ENCODE measurements around the gene ISLR. TPM values are rescaled to one million over a fixed set of nuclear protein-coding genes. Genes with fewer than 3 reads are reported as not detected.

ISLR gene
- total and polyA plus RNA-seq, 2 of the 8 experiments (the other 6 are each of a cell fraction or from before 2014, with no cell fraction given), result 0.29 to 0.35 TPM

- Histone ChIP-seq H2BK20ac (ENCODE audit: low read length) (no peak overlapping the region), H4K20me1 (replicated peaks in 1 of 2; ENCODE audit: control insufficient read depth in 1 of 2, insufficient read depth in 2 of 2, low read length in 2 of 2) (no peaks in the 10 kb centered on the region), H3K4me1 (replicated peaks in 1 of 4; ENCODE audit: control insufficient read depth in 3 of 4, insufficient read depth in 4 of 4, low read length in 3 of 4) (no peaks in the 10 kb centered on the region; a peak in 2 of 7 replicates), H3K4me2 (ENCODE audit: insufficient read depth in 1 of 2, low read depth in 2 of 2, low read length in 2 of 2) (no peak overlapping the region), H3K4ac (replicated peaks; ENCODE audit: insufficient read length, low read depth, low read length) (no peak overlapping the region), H2BK15ac (ENCODE audit: low read length) (no peak overlapping the region), H4K5ac (ENCODE audit: insufficient read length, low read depth, low read length) (no peak overlapping the region), H3K36me3 (ENCODE audit: control insufficient read depth in 2 of 4, insufficient read depth in 4 of 4, low read length in 3 of 4) (no peaks in the 10 kb centered on the region), H3K23me2 (ENCODE audit: low read depth, low read length) (0 out of 2 replicates have a peak, but pooled peaks cover 2% of the 10 kb centered on the region), H2BK120ac (replicated peaks; ENCODE audit: low read depth, low read length) (no peak overlapping the region), H4K91ac (replicated peaks; ENCODE audit: insufficient read length, low read length) (no peak overlapping the region), H4K8ac (ENCODE audit: extremely low read depth, insufficient read depth, low read length) (no peak overlapping the region), H3K79me1 (ENCODE audit: low read depth, low read length) (no peaks in the 10 kb centered on the region), H3K56ac (replicated peaks; ENCODE audit: insufficient read length, low read depth, low read length) (no peak overlapping the region), H2BK5ac (ENCODE audit: low read depth, low read length) (no peak overlapping the region), H3K9ac (replicated peaks in 1 of 4; ENCODE audit: extremely low read depth in 1 of 4, low read depth in 3 of 4, low read length in 3 of 4) (no peak overlapping the region), H2BK12ac (ENCODE audit: low read depth, low read length) (no peak overlapping the region), H3K18ac (ENCODE audit: extremely low read depth, low read length) (no peak overlapping the region), H3K27ac (ENCODE audit: low read depth, low read length) (no peak overlapping the region), H3K23ac (ENCODE audit: insufficient read length) (no peak overlapping the region), H3K9me3 (ENCODE audit: insufficient read depth in 2 of 2, low read depth in 1 of 2, low read length in 1 of 2) (no peaks in the 10 kb centered on the region), H2AFZ (ENCODE audit: low read length) (no peak overlapping the region), H3K14ac (ENCODE audit: insufficient read length) (no peak overlapping the region), H3K4me3 (ENCODE audit: extremely low read depth in 1 of 4, insufficient read depth in 2 of 4, low read depth in 3 of 4, low read length in 4 of 4) (no peak overlapping the region), H3K27me3 (replicated peaks in 1 of 4; ENCODE audit: control insufficient read depth in 3 of 4, extremely low read depth in 1 of 4, insufficient read depth in 3 of 4, low read length in 3 of 4) (no peaks in the 10 kb centered on the region), H3K79me2 (ENCODE audit: control insufficient read depth in 1 of 2, insufficient read depth in 2 of 2, low read length in 2 of 2) (no peaks in the 10 kb centered on the region), H2AK5ac (ENCODE audit: low read depth, low read length) (no peak overlapping the region)
- ChIA-PET POLR2A (ENCODE audit: partially characterized antibody) (interaction anchor here (1.1 to 10.3 kb wide), 6 partner anchors 8 to 30 kb away, joined by 3 to 76 read pairs (median 6); partner anchors contain the start of gene STRA6), CTCF (ENCODE audit: partially characterized antibody) (interaction anchor here (0.6 to 2.3 kb wide), 4 partner anchors 16 to 114 kb away, joined by 3 to 9 read pairs (median 4); no protein-coding TSS in a partner anchor)
- no peak for DNase-seq (ENCODE audit: low read depth in 1 of 2, low spot score in 2 of 2)
- no peak for FAIRE-seq
- 93% methylated on average over 4 of the region's 4 CpGs; no CpG with 5 or more reads in 1 of the 2 experiments for WGBS, 2 experiments (ENCODE audit: extremely low coverage in 1 of 2, insufficient coverage in 1 of 2, insufficient read length in 1 of 2, insufficient replicate concordance in 2 of 2, low coverage in 1 of 2, low lambda C conversion rate in 2 of 2, missing lambda C conversion rate in 1 of 2)
- no peak for TF ChIP-seq RXRA (IDR thresholded peaks at IDR 0.05; ENCODE audit: insufficient read depth, low read depth, low read length)
- TF ChIP-seq, protein P1, sequence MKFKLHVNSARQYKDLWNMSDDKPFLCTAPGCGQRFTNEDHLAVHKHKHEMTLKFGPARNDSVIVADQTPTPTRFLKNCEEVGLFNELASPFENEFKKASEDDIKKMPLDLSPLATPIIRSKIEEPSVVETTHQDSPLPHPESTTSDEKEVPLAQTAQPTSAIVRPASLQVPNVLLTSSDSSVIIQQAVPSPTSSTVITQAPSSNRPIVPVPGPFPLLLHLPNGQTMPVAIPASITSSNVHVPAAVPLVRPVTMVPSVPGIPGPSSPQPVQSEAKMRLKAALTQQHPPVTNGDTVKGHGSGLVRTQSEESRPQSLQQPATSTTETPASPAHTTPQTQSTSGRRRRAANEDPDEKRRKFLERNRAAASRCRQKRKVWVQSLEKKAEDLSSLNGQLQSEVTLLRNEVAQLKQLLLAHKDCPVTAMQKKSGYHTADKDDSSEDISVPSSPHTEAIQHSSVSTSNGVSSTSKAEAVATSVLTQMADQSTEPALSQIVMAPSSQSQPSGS (IDR thresholded peaks at IDR 0.05; ENCODE audit: low read length), result no peak
- TF ChIP-seq POU5F1 (IDR thresholded peaks at IDR 0.05; ENCODE audit: low read depth, low read length), result no peak
- no peak for TF ChIP-seq RAD21 (IDR thresholded peaks at IDR 0.05 in 1 of 2, conservative IDR thresholded peaks at IDR 0.05 in 1 of 2; ENCODE audit: low read depth in 2 of 2, low read length in 2 of 2)
- TF ChIP-seq RNF2 (IDR thresholded peaks at IDR 0.05; ENCODE audit: borderline replicate concordance, low read depth, low read length, missing control alignments, poor library complexity, severe bottlenecking), result no peak
- no peak for TF ChIP-seq GTF2F1 (IDR thresholded peaks at IDR 0.05; ENCODE audit: borderline replicate concordance, low read depth, low read length)
- no peak for TF ChIP-seq PHF8 (conservative IDR thresholded peaks at IDR 0.05; ENCODE audit: low read depth, low read length)
- TF ChIP-seq TBP (IDR thresholded peaks at IDR 0.05; ENCODE audit: low read depth, low read length), result no peak
- TF ChIP-seq EP300 (IDR thresholded peaks at IDR 0.05; ENCODE audit: borderline replicate concordance in 1 of 2, low read depth in 2 of 2, low read length in 2 of 2), result no peak
Observed at GRCh38 chr15:74193299-74193718, 19.8 kb downstream of the ISLR start.

Data from H1 (cell line).